HL-60 (cell line): ENCODE results near the gene CYB561A3.

ENCODE experiments used
- CTCF ChIP-seq: IDR thresholded peaks from one replicate; pipeline ENCODE4 v1.5.1; 2011; ENCODE audit warnings: low read length, control low read depth, inconsistent platforms; ENCODE audit not compliant: insufficient read depth
- GABPA ChIP-seq: IDR thresholded peaks from 2 replicates; pipeline ENCODE4 v1.6.1; 2012; ENCODE audit warnings: low read depth
- POLR2AphosphoS5 ChIP-seq: IDR thresholded peaks from 2 replicates; pipeline ENCODE4 v1.6.1; 2012; ENCODE audit warnings: low read depth
- SPI1 ChIP-seq: IDR thresholded peaks from 2 replicates; pipeline ENCODE4 v1.6.1; 2012; ENCODE audit warnings: low read depth, mild to moderate bottlenecking, borderline replicate concordance
- TF ChIP-seq, protein P1 (sequence below): IDR thresholded peaks from 2 replicates; pipeline ENCODE4 v1.6.1; 2012; ENCODE audit warnings: low read depth; ENCODE audit not compliant: insufficient replicate concordance

DNA sequence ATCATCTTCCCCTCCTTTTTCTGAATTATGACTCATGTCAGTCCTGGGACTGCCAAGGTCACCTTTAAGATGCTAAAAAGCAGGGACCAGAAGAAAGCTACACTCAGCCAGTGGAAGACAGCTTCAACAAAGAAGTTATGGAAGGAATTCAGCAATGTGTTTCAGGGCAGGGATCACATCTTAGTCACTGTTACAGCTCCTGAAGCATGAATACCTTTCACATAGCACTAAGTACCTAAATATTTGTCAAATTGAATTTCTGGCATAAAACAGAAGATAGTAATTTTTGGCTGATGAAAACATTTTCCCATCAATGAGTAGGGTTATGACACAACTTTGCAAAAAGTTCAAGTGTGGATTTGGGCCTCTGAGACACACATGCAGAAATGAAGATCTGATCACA lies 34.0 kb downstream of the CYB561A3 start:
- TF ChIP-seq CTCF (no peak), POLR2AphosphoS5 (no peak), GABPA (no peak), SPI1 (no peak)
- TF ChIP-seq, protein P1, sequence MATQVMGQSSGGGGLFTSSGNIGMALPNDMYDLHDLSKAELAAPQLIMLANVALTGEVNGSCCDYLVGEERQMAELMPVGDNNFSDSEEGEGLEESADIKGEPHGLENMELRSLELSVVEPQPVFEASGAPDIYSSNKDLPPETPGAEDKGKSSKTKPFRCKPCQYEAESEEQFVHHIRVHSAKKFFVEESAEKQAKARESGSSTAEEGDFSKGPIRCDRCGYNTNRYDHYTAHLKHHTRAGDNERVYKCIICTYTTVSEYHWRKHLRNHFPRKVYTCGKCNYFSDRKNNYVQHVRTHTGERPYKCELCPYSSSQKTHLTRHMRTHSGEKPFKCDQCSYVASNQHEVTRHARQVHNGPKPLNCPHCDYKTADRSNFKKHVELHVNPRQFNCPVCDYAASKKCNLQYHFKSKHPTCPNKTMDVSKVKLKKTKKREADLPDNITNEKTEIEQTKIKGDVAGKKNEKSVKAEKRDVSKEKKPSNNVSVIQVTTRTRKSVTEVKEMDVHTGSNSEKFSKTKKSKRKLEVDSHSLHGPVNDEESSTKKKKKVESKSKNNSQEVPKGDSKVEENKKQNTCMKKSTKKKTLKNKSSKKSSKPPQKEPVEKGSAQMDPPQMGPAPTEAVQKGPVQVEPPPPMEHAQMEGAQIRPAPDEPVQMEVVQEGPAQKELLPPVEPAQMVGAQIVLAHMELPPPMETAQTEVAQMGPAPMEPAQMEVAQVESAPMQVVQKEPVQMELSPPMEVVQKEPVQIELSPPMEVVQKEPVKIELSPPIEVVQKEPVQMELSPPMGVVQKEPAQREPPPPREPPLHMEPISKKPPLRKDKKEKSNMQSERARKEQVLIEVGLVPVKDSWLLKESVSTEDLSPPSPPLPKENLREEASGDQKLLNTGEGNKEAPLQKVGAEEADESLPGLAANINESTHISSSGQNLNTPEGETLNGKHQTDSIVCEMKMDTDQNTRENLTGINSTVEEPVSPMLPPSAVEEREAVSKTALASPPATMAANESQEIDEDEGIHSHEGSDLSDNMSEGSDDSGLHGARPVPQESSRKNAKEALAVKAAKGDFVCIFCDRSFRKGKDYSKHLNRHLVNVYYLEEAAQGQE, result no peak
